K562 (cell line): ENCODE measurements around the gene FAM50A. TPM values are rescaled to one million over a fixed set of nuclear protein-coding genes. Genes with fewer than 3 reads are reported as not detected.
A peak's percentile ranks its signal among the peaks of the same experiment; 100 is the strongest.

Experiments
- ADNP ChIP-seq: fragments of 200-800 bp; sonication (Bioruptor generic); IDR thresholded peaks from 2 replicates; pipeline ENCODE4 v1.6.1; 2016; ENCODE audit warnings: missing genetic modification characterization, missing compliant biosample characterization
- JUNB ChIP-seq: fragments of 450-650 bp; formaldehyde crosslinking; conservative IDR thresholded peaks from 2 replicates; pipeline ENCODE4 v1.4.0; 2020; ENCODE audit warnings: mild to moderate bottlenecking
- ZNF224 ChIP-seq: sonication (generic); formaldehyde crosslinking; IDR thresholded peaks from 2 replicates; pipeline ENCODE4 v1.8.0; 2022; ENCODE audit warnings: mild to moderate bottlenecking, missing genetic modification reagents
- ZNF778 ChIP-seq: fragments of 450-650 bp; formaldehyde crosslinking; IDR thresholded peaks from 2 replicates; pipeline ENCODE4 v1.4.0; 2020; ENCODE audit warnings: mild to moderate bottlenecking, moderate library complexity
- polyA plus RNA-seq, 8 experiments: library from polyadenylated mRNA; depleted of rRNA in 4 of 8; stranded (reverse) in 5 of 8; unstranded in 3 of 8; fragments of >200 nt; fragmentation: Nextera tagmentation in 2 of 8; fragmentation: Illumina TruSeq in 1 of 8; extraction: Ambion mirVana in 2 of 8; extraction: Trizol in 1 of 8; gene quantifications; 2 replicates each; pipeline versions ENCODE4 v1.2.1 to v1.2.3, GENCODE V29; 2011 to 2014; ENCODE audit warnings: inconsistent platforms in 1 of 8, missing spikeins in 1 of 8
- total RNA-seq, 7 experiments: library from RNA; depleted of rRNA in 6 of 7; stranded (reverse); fragments of >200 nt in 6 of 7; fragmentation: Illumina TruSeq in 2 of 7; extraction: Trizol in 2 of 7; gene quantifications; 2 replicates each; pipeline versions ENCODE4 v1.2.1 to v1.2.3, GENCODE V29; 2011 to 2021; ENCODE audit warnings: low replicate concordance in 1 of 7
- TF ChIP-seq, protein P1 (sequence below): sonication (generic); formaldehyde crosslinking; IDR thresholded peaks from 2 replicates; pipeline ENCODE4 v1.8.0; 2023; ENCODE audit warnings: mild to moderate bottlenecking, missing genetic modification reagents
- TF ChIP-seq, protein P2 (sequence below), 2 experiments: fragments of 150-350 bp in 1 of 2; IDR thresholded peaks; 2 replicates each; pipeline ENCODE4 v1.6.1; 2012 to 2016; ENCODE audit warnings: low read depth in 2 of 2, low read length in 2 of 2, mild to moderate bottlenecking in 1 of 2, moderate library complexity in 1 of 2
- TF ChIP-seq, protein P3 (sequence below): fragments of 200-800 bp; sonication (Bioruptor generic); IDR thresholded peaks from 2 replicates; pipeline ENCODE4 v1.6.1; 2017; ENCODE audit warnings: missing genetic modification characterization, missing compliant biosample characterization

The FAM50A gene
- total and polyA plus RNA-seq, 9 of the 15 experiments (the other 6 are each of a cell fraction or from before 2014, with no cell fraction given): 4.4 to 114 (median 67.3) TPM

GRCh38 chrX:154401045-154401799 lies 42.7 kb upstream of the FAM50A start (continued):
- TF ChIP-seq, protein P1, sequence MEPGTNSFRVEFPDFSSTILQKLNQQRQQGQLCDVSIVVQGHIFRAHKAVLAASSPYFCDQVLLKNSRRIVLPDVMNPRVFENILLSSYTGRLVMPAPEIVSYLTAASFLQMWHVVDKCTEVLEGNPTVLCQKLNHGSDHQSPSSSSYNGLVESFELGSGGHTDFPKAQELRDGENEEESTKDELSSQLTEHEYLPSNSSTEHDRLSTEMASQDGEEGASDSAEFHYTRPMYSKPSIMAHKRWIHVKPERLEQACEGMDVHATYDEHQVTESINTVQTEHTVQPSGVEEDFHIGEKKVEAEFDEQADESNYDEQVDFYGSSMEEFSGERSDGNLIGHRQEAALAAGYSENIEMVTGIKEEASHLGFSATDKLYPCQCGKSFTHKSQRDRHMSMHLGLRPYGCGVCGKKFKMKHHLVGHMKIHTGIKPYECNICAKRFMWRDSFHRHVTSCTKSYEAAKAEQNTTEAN (CRISPR knock-in tag): 0 out of 2 replicates have a peak, but pooled peaks have one; percentile 15
- TF ChIP-seq ADNP (no peak), ZNF224 (CRISPR knock-in tag) (no peak; the same call in 1 of the 2 replicates), ZNF778 (no peak), JUNB (CRISPR knock-in tag) (no peak)
- TF ChIP-seq, protein P2, sequence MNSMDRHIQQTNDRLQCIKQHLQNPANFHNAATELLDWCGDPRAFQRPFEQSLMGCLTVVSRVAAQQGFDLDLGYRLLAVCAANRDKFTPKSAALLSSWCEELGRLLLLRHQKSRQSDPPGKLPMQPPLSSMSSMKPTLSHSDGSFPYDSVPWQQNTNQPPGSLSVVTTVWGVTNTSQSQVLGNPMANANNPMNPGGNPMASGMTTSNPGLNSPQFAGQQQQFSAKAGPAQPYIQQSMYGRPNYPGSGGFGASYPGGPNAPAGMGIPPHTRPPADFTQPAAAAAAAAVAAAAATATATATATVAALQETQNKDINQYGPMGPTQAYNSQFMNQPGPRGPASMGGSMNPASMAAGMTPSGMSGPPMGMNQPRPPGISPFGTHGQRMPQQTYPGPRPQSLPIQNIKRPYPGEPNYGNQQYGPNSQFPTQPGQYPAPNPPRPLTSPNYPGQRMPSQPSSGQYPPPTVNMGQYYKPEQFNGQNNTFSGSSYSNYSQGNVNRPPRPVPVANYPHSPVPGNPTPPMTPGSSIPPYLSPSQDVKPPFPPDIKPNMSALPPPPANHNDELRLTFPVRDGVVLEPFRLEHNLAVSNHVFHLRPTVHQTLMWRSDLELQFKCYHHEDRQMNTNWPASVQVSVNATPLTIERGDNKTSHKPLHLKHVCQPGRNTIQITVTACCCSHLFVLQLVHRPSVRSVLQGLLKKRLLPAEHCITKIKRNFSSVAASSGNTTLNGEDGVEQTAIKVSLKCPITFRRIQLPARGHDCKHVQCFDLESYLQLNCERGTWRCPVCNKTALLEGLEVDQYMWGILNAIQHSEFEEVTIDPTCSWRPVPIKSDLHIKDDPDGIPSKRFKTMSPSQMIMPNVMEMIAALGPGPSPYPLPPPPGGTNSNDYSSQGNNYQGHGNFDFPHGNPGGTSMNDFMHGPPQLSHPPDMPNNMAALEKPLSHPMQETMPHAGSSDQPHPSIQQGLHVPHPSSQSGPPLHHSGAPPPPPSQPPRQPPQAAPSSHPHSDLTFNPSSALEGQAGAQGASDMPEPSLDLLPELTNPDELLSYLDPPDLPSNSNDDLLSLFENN (IDR thresholded peaks at IDR 0.05; ENCODE audit: low read depth in 2 of 2, low read length in 2 of 2): peak in 1 of 2 experiments; percentile 62; a peak in 1 of 4 replicates
- TF ChIP-seq, protein P3, sequence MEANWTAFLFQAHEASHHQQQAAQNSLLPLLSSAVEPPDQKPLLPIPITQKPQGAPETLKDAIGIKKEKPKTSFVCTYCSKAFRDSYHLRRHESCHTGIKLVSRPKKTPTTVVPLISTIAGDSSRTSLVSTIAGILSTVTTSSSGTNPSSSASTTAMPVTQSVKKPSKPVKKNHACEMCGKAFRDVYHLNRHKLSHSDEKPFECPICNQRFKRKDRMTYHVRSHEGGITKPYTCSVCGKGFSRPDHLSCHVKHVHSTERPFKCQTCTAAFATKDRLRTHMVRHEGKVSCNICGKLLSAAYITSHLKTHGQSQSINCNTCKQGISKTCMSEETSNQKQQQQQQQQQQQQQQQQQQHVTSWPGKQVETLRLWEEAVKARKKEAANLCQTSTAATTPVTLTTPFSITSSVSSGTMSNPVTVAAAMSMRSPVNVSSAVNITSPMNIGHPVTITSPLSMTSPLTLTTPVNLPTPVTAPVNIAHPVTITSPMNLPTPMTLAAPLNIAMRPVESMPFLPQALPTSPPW: peak; percentile 29; the same call in 1 of the 2 replicates
